HepG2 (cell line): ENCODE measurements around the gene HIC1. TPM values are rescaled to one million over a fixed set of nuclear protein-coding genes. Genes with fewer than 3 reads are reported as not detected.

Experiments
- ATAD3A ChIP-seq: sonication (generic); formaldehyde crosslinking; IDR thresholded peaks from 2 replicates; pipeline ENCODE4 v1.4.0; 2020; ENCODE audit warnings: missing genetic modification reagents
- GFI1 ChIP-seq: sonication (generic); formaldehyde crosslinking; IDR thresholded peaks from 2 replicates; pipeline ENCODE4 v1.5.0; 2020; ENCODE audit warnings: missing genetic modification reagents, mild to moderate bottlenecking, borderline replicate concordance
- HCFC1 ChIP-seq: fragments of 150-350 bp; IDR thresholded peaks from 2 replicates; pipeline ENCODE4 v1.6.1; 2014; ENCODE audit warnings: low read depth, low read length
- IKZF1 ChIP-seq: fragments of 450-650 bp; IDR thresholded peaks from 2 replicates; pipeline ENCODE4 v1.7.1; 2016
- IRX3 ChIP-seq: sonication (generic); formaldehyde crosslinking; IDR thresholded peaks from 2 replicates; pipeline ENCODE4 v1.8.1; 2023; ENCODE audit warnings: mild to moderate bottlenecking, low read depth, missing genetic modification reagents, borderline replicate concordance
- KAT7 ChIP-seq: IDR thresholded peaks from 2 replicates; pipeline ENCODE4 v1.6.1; 2018; ENCODE audit warnings: borderline replicate concordance, missing compliant biosample characterization
- PCBP1 ChIP-seq: fragments of 200-400 bp; formaldehyde crosslinking; IDR thresholded peaks from 2 replicates; pipeline ENCODE4 v1.6.1; 2017; ENCODE audit warnings: mild to moderate bottlenecking, low read depth, low read length, borderline replicate concordance
- POLR2AphosphoS5 ChIP-seq: IDR thresholded peaks from 2 replicates; pipeline ENCODE4 v1.6.1; 2012; ENCODE audit warnings: low read depth, low read length
- TARDBP ChIP-seq: sonication (generic); formaldehyde crosslinking; IDR thresholded peaks from 2 replicates; pipeline ENCODE4 v1.8.0; 2022; ENCODE audit warnings: mild to moderate bottlenecking, missing genetic modification reagents
- TOE1 ChIP-seq: sonication (generic); formaldehyde crosslinking; IDR thresholded peaks from 2 replicates; pipeline ENCODE4 v1.4.0; 2020; ENCODE audit warnings: mild to moderate bottlenecking, missing genetic modification reagents
- ZNF160 ChIP-seq: sonication (generic); formaldehyde crosslinking; IDR thresholded peaks from 2 replicates; pipeline ENCODE4 v1.8.0; 2022; ENCODE audit warnings: mild to moderate bottlenecking, inconsistent platforms, missing genetic modification reagents
- ZNF556 ChIP-seq: sonication (generic); formaldehyde crosslinking; IDR thresholded peaks from 2 replicates; pipeline ENCODE4 v1.4.0; 2020; ENCODE audit warnings: mild to moderate bottlenecking, missing genetic modification reagents, borderline replicate concordance
- polyA plus RNA-seq, 8 experiments: library from polyadenylated mRNA; depleted of rRNA in 3 of 8; stranded (reverse) in 7 of 8; unstranded in 1 of 8; fragments of >200 nt; fragmentation: Illumina TruSeq in 4 of 8; extraction: Trizol in 4 of 8; gene quantifications; 2 replicates each; pipeline versions ENCODE4 v1.2.1 to v1.2.3, GENCODE V29; 2011 to 2016; ENCODE audit warnings: low read depth in 4 of 8, missing spikeins in 1 of 8, mixed read lengths in 1 of 8; ENCODE audit not compliant: insufficient read depth in 1 of 8
- total RNA-seq, 5 experiments: library from RNA; depleted of rRNA; stranded (reverse); fragments of >200 nt; fragmentation: Illumina TruSeq; extraction: Trizol; gene quantifications; 2 replicates each; pipeline ENCODE4 v1.2.3, GENCODE V29; 2016; ENCODE audit warnings: low read depth in 1 of 5
- TF ChIP-seq, protein P1 (sequence below): sonication (generic); formaldehyde crosslinking; IDR thresholded peaks from 2 replicates; pipeline ENCODE4 v1.5.0; 2020; ENCODE audit warnings: mild to moderate bottlenecking, missing genetic modification reagents, borderline replicate concordance
- TF ChIP-seq, protein P2 (sequence below): IDR thresholded peaks from 2 replicates; pipeline ENCODE4 v1.6.1; 2016; ENCODE audit warnings: mild to moderate bottlenecking, missing biosample characterization, missing genetic modification reagents
- TF ChIP-seq, protein P3 (sequence below): sonication (generic); formaldehyde crosslinking; IDR thresholded peaks from 2 replicates; pipeline ENCODE4 v1.8.0; 2022; ENCODE audit warnings: mild to moderate bottlenecking, missing genetic modification reagents, moderate library complexity
- TF ChIP-seq, protein P4 (sequence below): sonication (generic); formaldehyde crosslinking; IDR thresholded peaks from 2 replicates; pipeline ENCODE4 v1.4.0; 2020; ENCODE audit warnings: missing genetic modification reagents
- TF ChIP-seq, protein P5 (sequence below): sonication (generic); formaldehyde crosslinking; IDR thresholded peaks from 2 replicates; pipeline ENCODE4 v1.4.0; 2020; ENCODE audit warnings: missing genetic modification reagents

HIC1 gene
- total and polyA plus RNA-seq, 2 of the 13 experiments (the other 11 are each of a cell fraction or from before 2014, with no cell fraction given), result 0.04 to 0.31 TPM

DNA sequence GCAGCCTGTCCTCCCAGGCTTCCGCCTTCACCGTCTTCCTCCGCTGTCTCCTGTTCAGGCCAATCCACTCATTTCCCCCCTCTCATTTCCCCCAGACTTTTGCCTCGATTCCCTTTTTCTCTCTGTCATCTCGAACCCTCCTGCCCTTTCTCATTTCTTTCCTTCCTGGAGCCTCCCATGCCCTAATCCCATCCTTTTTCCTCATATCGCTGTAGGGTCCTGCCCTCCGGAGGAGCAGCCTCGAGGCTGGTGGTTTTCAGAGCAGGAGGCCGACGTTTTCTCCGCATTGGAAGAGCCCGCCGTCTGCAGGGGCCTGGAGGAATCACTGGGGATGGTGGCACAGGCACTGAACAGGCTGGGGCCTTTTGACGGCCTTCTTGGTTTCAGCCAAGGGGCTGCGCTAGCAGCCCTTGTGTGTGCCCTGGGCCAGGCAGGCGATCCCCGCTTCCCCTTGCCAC lies 12.5 kb upstream of the HIC1 start (continued):
- TF ChIP-seq, protein P1, sequence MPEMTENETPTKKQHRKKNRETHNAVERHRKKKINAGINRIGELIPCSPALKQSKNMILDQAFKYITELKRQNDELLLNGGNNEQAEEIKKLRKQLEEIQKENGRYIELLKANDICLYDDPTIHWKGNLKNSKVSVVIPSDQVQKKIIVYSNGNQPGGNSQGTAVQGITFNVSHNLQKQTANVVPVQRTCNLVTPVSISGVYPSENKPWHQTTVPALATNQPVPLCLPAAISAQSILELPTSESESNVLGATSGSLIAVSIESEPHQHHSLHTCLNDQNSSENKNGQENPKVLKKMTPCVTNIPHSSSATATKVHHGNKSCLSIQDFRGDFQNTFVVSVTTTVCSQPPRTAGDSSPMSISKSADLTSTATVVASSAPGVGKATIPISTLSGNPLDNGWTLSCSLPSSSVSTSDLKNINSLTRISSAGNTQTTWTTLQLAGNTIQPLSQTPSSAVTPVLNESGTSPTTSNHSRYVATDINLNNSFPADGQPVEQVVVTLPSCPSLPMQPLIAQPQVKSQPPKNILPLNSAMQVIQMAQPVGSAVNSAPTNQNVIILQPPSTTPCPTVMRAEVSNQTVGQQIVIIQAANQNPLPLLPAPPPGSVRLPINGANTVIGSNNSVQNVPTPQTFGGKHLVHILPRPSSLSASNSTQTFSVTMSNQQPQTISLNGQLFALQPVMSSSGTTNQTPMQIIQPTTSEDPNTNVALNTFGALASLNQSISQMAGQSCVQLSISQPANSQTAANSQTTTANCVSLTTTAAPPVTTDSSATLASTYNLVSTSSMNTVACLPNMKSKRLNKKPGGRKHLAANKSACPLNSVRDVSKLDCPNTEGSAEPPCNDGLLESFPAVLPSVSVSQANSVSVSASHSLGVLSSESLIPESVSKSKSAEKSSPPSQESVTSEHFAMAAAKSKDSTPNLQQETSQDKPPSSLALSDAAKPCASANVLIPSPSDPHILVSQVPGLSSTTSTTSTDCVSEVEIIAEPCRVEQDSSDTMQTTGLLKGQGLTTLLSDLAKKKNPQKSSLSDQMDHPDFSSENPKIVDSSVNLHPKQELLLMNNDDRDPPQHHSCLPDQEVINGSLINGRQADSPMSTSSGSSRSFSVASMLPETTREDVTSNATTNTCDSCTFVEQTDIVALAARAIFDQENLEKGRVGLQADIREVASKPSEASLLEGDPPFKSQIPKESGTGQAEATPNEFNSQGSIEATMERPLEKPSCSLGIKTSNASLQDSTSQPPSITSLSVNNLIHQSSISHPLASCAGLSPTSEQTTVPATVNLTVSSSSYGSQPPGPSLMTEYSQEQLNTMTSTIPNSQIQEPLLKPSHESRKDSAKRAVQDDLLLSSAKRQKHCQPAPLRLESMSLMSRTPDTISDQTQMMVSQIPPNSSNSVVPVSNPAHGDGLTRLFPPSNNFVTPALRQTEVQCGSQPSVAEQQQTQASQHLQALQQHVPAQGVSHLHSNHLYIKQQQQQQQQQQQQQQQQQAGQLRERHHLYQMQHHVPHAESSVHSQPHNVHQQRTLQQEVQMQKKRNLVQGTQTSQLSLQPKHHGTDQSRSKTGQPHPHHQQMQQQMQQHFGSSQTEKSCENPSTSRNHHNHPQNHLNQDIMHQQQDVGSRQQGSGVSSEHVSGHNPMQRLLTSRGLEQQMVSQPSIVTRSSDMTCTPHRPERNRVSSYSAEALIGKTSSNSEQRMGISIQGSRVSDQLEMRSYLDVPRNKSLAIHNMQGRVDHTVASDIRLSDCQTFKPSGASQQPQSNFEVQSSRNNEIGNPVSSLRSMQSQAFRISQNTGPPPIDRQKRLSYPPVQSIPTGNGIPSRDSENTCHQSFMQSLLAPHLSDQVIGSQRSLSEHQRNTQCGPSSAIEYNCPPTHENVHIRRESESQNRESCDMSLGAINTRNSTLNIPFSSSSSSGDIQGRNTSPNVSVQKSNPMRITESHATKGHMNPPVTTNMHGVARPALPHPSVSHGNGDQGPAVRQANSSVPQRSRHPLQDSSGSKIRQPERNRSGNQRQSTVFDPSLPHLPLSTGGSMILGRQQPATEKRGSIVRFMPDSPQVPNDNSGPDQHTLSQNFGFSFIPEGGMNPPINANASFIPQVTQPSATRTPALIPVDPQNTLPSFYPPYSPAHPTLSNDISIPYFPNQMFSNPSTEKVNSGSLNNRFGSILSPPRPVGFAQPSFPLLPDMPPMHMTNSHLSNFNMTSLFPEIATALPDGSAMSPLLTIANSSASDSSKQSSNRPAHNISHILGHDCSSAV (CRISPR knock-in tag), result no peak
- TF ChIP-seq ZNF160 (CRISPR knock-in tag) (no peak), IRX3 (CRISPR knock-in tag) (no peak), ATAD3A (CRISPR knock-in tag) (no peak), PCBP1 (no peak), IKZF1 (no peak), ZNF556 (0 out of 2 replicates have a peak, but pooled peaks have one; percentile 38), TOE1 (CRISPR knock-in tag) (no peak), POLR2AphosphoS5 (no peak), KAT7 (CRISPR knock-in tag) (no peak), TARDBP (CRISPR knock-in tag) (0 out of 2 replicates have a peak, but pooled peaks have one; percentile 4), HCFC1 (no peak), GFI1 (CRISPR knock-in tag) (no peak)
- TF ChIP-seq, protein P2, sequence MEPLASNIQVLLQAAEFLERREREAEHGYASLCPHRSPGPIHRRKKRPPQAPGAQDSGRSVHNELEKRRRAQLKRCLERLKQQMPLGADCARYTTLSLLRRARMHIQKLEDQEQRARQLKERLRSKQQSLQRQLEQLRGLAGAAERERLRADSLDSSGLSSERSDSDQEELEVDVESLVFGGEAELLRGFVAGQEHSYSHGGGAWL, result no peak
- TF ChIP-seq, protein P3, sequence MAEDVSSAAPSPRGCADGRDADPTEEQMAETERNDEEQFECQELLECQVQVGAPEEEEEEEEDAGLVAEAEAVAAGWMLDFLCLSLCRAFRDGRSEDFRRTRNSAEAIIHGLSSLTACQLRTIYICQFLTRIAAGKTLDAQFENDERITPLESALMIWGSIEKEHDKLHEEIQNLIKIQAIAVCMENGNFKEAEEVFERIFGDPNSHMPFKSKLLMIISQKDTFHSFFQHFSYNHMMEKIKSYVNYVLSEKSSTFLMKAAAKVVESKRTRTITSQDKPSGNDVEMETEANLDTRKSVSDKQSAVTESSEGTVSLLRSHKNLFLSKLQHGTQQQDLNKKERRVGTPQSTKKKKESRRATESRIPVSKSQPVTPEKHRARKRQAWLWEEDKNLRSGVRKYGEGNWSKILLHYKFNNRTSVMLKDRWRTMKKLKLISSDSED (CRISPR knock-in tag), result no peak
- TF ChIP-seq, protein P4, sequence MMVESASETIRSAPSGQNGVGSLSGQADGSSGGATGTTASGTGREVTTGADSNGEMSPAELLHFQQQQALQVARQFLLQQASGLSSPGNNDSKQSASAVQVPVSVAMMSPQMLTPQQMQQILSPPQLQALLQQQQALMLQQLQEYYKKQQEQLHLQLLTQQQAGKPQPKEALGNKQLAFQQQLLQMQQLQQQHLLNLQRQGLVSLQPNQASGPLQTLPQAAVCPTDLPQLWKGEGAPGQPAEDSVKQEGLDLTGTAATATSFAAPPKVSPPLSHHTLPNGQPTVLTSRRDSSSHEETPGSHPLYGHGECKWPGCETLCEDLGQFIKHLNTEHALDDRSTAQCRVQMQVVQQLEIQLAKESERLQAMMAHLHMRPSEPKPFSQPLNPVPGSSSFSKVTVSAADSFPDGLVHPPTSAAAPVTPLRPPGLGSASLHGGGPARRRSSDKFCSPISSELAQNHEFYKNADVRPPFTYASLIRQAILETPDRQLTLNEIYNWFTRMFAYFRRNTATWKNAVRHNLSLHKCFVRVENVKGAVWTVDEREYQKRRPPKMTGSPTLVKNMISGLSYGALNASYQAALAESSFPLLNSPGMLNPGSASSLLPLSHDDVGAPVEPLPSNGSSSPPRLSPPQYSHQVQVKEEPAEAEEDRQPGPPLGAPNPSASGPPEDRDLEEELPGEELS (CRISPR knock-in tag), result no peak
- TF ChIP-seq, protein P5, sequence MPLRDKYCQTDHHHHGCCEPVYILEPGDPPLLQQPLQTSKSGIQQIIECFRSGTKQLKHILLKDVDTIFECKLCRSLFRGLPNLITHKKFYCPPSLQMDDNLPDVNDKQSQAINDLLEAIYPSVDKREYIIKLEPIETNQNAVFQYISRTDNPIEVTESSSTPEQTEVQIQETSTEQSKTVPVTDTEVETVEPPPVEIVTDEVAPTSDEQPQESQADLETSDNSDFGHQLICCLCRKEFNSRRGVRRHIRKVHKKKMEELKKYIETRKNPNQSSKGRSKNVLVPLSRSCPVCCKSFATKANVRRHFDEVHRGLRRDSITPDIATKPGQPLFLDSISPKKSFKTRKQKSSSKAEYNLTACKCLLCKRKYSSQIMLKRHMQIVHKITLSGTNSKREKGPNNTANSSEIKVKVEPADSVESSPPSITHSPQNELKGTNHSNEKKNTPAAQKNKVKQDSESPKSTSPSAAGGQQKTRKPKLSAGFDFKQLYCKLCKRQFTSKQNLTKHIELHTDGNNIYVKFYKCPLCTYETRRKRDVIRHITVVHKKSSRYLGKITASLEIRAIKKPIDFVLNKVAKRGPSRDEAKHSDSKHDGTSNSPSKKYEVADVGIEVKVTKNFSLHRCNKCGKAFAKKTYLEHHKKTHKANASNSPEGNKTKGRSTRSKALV (CRISPR knock-in tag), result no peak
